H9 (cell line): ENCODE data around the gene ARHGAP10. TPM values are rescaled to one million over a fixed set of nuclear protein-coding genes. Genes with fewer than 3 reads are reported as not detected.

Experiments used
- DNase-seq: peaks from one replicate; pipeline ENCODE4 v3.0.0-alpha.2; 2017
- H2AFZ ChIP-seq: one replicate; pipeline ENCODE4 v1.6.1; 2013; ENCODE audit warnings: mild to moderate bottlenecking, low read length, control low read depth, moderate library complexity
- H2AK5ac ChIP-seq: 2 replicates; pipeline ENCODE4 v1.6.1; 2013; ENCODE audit warnings: low read length, control low read depth, mixed read lengths; ENCODE audit not compliant: insufficient read length
- H2BK120ac ChIP-seq: one replicate; pipeline ENCODE4 v1.6.1; 2013; ENCODE audit warnings: low read depth, mild to moderate bottlenecking, low read length, control low read depth, inconsistent platforms; ENCODE audit not compliant: poor library complexity, severe bottlenecking
- H2BK12ac ChIP-seq: 2 replicates; pipeline ENCODE4 v1.6.1; 2013; ENCODE audit warnings: low read length, control low read depth, mixed read lengths, low read depth; ENCODE audit not compliant: insufficient read length
- H2BK15ac ChIP-seq: 2 replicates; pipeline ENCODE4 v1.6.1; 2013; ENCODE audit warnings: low read depth, low read length, control low read depth
- H2BK20ac ChIP-seq: one replicate; pipeline ENCODE4 v1.6.1; 2013; ENCODE audit warnings: low read depth, mild to moderate bottlenecking, low read length, control low read depth, inconsistent platforms; ENCODE audit not compliant: poor library complexity, severe bottlenecking
- H2BK5ac ChIP-seq: 2 replicates; pipeline ENCODE4 v1.6.1; 2013; ENCODE audit warnings: low read length, control low read depth, mixed read lengths; ENCODE audit not compliant: insufficient read length
- H3K14ac ChIP-seq: 2 replicates; pipeline ENCODE4 v1.6.1; 2013; ENCODE audit warnings: low read length, control low read depth; ENCODE audit not compliant: insufficient read depth
- H3K18ac ChIP-seq: 2 replicates; pipeline ENCODE4 v1.6.1; 2013; ENCODE audit warnings: low read depth, mild to moderate bottlenecking, mixed read lengths, low read length, control low read depth; ENCODE audit not compliant: insufficient read length
- H3K23ac ChIP-seq: 2 replicates; pipeline ENCODE4 v1.6.1; 2013; ENCODE audit warnings: low read length, control low read depth, mixed read lengths, low read depth; ENCODE audit not compliant: insufficient read length
- H3K23me2 ChIP-seq: 2 replicates; pipeline ENCODE4 v1.6.1; 2013; ENCODE audit warnings: low read depth, mild to moderate bottlenecking, mixed read lengths, low read length, control low read depth; ENCODE audit not compliant: insufficient read length, poor library complexity, severe bottlenecking
- H3K27ac ChIP-seq: 2 replicates; pipeline ENCODE4 v1.5.1; 2013; ENCODE audit warnings: low read length, control low read depth, mixed read lengths, low read depth; ENCODE audit not compliant: insufficient read length
- H3K27me3 ChIP-seq: 2 replicates; pipeline ENCODE4 v1.6.1; 2013; ENCODE audit warnings: low read length, control low read depth, inconsistent platforms; ENCODE audit not compliant: insufficient read depth
- H3K4ac ChIP-seq: 2 replicates; pipeline ENCODE4 v1.6.1; 2013; ENCODE audit warnings: low read depth, mild to moderate bottlenecking, control low read depth, inconsistent platforms, low read length, moderate library complexity
- H3K4me1 ChIP-seq: 2 replicates; pipeline ENCODE4 v1.6.1; 2013; ENCODE audit warnings: low read length, control low read depth, inconsistent platforms; ENCODE audit not compliant: insufficient read depth
- H3K4me2 ChIP-seq: 2 replicates; pipeline ENCODE4 v1.6.1; 2013; ENCODE audit warnings: low read length, control low read depth, mixed read lengths; ENCODE audit not compliant: insufficient read length, insufficient read depth
- H3K56ac ChIP-seq: 2 replicates; pipeline ENCODE4 v1.6.1; 2013; ENCODE audit warnings: low read depth, mild to moderate bottlenecking, mixed read lengths, low read length, control low read depth; ENCODE audit not compliant: insufficient read length
- H3K79me1 ChIP-seq: 2 replicates; pipeline ENCODE4 v1.6.1; 2013; ENCODE audit warnings: low read depth, mild to moderate bottlenecking, moderate library complexity, low read length, control low read depth, inconsistent platforms; ENCODE audit not compliant: insufficient read depth, poor library complexity, severe bottlenecking
- H3K79me2 ChIP-seq: 2 replicates; pipeline ENCODE4 v1.6.1; 2013; ENCODE audit warnings: low read length, control low read depth, inconsistent platforms; ENCODE audit not compliant: insufficient read depth
- H3K9ac ChIP-seq: 2 replicates; pipeline ENCODE4 v1.6.1; 2013; ENCODE audit warnings: low read length, control low read depth, mixed read lengths; ENCODE audit not compliant: insufficient read length; ENCODE audit errors: extremely low read depth
- H3K9me3 ChIP-seq: one replicate; pipeline ENCODE4 v1.6.1; 2013; ENCODE audit warnings: low read depth, low read length, inconsistent platforms; ENCODE audit not compliant: control insufficient read depth
- H3T11ph ChIP-seq: one replicate; pipeline ENCODE4 v1.6.1; 2013; ENCODE audit warnings: mild to moderate bottlenecking, low read length, control low read depth, inconsistent platforms
- H4K20me1 ChIP-seq: one replicate; pipeline ENCODE4 v1.6.1; 2013; ENCODE audit not compliant: control insufficient read depth, insufficient read length, insufficient read depth
- H4K5ac ChIP-seq: 2 replicates; pipeline ENCODE4 v1.6.1; 2013; ENCODE audit warnings: low read depth, mild to moderate bottlenecking, mixed read lengths, low read length, control low read depth; ENCODE audit not compliant: insufficient read length
- H4K8ac ChIP-seq: replicated peaks from 2 replicates; pipeline ENCODE4 v1.6.1; 2013; ENCODE audit warnings: low read length, control low read depth, mixed read lengths, low read depth; ENCODE audit not compliant: insufficient read length
- H4K91ac ChIP-seq: 2 replicates; pipeline ENCODE4 v1.6.1; 2013; ENCODE audit warnings: low read depth, mild to moderate bottlenecking, moderate library complexity, mixed read lengths, low read length, control low read depth; ENCODE audit not compliant: insufficient read length
- H3K27ac Mint-ChIP-seq, 3 experiments: 2 replicates in 2 of 3; 3 replicates in 1 of 3; pipeline ENCODE4 v1.8.0; 2020 to 2021; ENCODE audit warnings: mixed read lengths in 3 of 3, mild to moderate bottlenecking in 1 of 3, moderate library complexity in 1 of 3
- H3K27me3 Mint-ChIP-seq: 2 replicates; pipeline ENCODE4 v1.8.0; 2021; ENCODE audit warnings: low read depth, mild to moderate bottlenecking, moderate library complexity, mixed read lengths
- H3K36me3 Mint-ChIP-seq, 3 experiments: 2 replicates in 2 of 3; 3 replicates in 1 of 3; pipeline ENCODE4 v1.8.0; 2020 to 2021; ENCODE audit warnings: low read depth in 3 of 3, mixed read lengths in 3 of 3; ENCODE audit not compliant: insufficient read depth in 1 of 3
- H3K4me1 Mint-ChIP-seq, 2 experiments: 2 replicates each; pipeline ENCODE4 v1.8.0; 2020; ENCODE audit warnings: mixed read lengths in 2 of 2
- H3K4me3 Mint-ChIP-seq, 2 experiments: 2 replicates in 1 of 2; 3 replicates in 1 of 2; pipeline ENCODE4 v1.8.0; 2020 to 2021; ENCODE audit warnings: mild to moderate bottlenecking in 2 of 2, mixed read lengths in 2 of 2, moderate library complexity in 1 of 2
- H3K9me3 Mint-ChIP-seq, 2 experiments: 2 replicates in 1 of 2; 3 replicates in 1 of 2; pipeline ENCODE4 v1.8.0; 2020; ENCODE audit warnings: mild to moderate bottlenecking in 2 of 2, mixed read lengths in 2 of 2, moderate library complexity in 1 of 2
- CTCF ChIP-seq: fragments of 200-600 bp; sonication (generic); conservative IDR thresholded peaks from 3 replicates; pipeline ENCODE4 v1.8.0; 2021; ENCODE audit warnings: antibody characterized with exemption, mild to moderate bottlenecking
- WGBS: extraction: QIAGEN DNeasy Blood & Tissue Kit; methylation state at CpG from one replicate; pipeline ENCODE4 v1.1.7; 2013; ENCODE audit warnings: missing lambda C conversion rate, low lambda C conversion rate, mixed read lengths; ENCODE audit not compliant: insufficient read length; ENCODE audit errors: extremely low coverage; 5-methylcytosine and 5-hydroxymethylcytosine counted together
- total RNA-seq: library from RNA; stranded (reverse); gene quantifications from 2 replicates; pipeline ENCODE4 v1.2.1, GENCODE V29; 2021

Gene ARHGAP10
- total RNA-seq, 1 experiment from 2014 or later = 7.8 TPM

- H3K9me3 Mint-ChIP-seq = no peaks in the 10 kb centered on the region
- no peak overlapping the region for H2BK120ac ChIP-seq
- no peak overlapping the region; a peak in 1 of 7 replicates for H3K27ac Mint-ChIP-seq
- H3K4me3 Mint-ChIP-seq = no peak overlapping the region
- H2BK15ac ChIP-seq = no peak overlapping the region
- no peak overlapping the region for H2BK12ac ChIP-seq
- H3K18ac ChIP-seq = no peak overlapping the region
- no peak overlapping the region for H2AFZ ChIP-seq
- H2AK5ac ChIP-seq = no peak overlapping the region
- H3K23ac ChIP-seq = no peak overlapping the region
- TF ChIP-seq CTCF = no peak
- no peaks in the 10 kb centered on the region for H3K79me2 ChIP-seq
- no peaks in the 10 kb centered on the region for H3K27me3 ChIP-seq
- H3K9ac ChIP-seq = no peak overlapping the region
- H3K4me1 ChIP-seq = no peaks in the 10 kb centered on the region; the same call in 1 of the 2 replicates
- no peak overlapping the region for H2BK5ac ChIP-seq
- no peak overlapping the region for H3T11ph ChIP-seq
- H3K4ac ChIP-seq = no peak overlapping the region
- H3K14ac ChIP-seq = no peak overlapping the region
- no peak for DNase-seq
- H4K91ac ChIP-seq = no peak overlapping the region
- no peaks in the 10 kb centered on the region for H3K79me1 ChIP-seq
- no peak overlapping the region for H3K56ac ChIP-seq
- H2BK20ac ChIP-seq = no peak overlapping the region
- H3K36me3 Mint-ChIP-seq = peaks cover 0 to 5% (median 0%) of the 10 kb centered on the region in 3 experiments; a peak in 3 of 7 replicates
- WGBS = no CpG with 5 or more reads among the region's 2 CpGs
- H4K8ac ChIP-seq = no peak overlapping the region
- no peak overlapping the region for H3K27ac ChIP-seq
- H4K20me1 ChIP-seq = no peaks in the 10 kb centered on the region
- no peak overlapping the region for H3K4me2 ChIP-seq
- no peak overlapping the region for H4K5ac ChIP-seq
- no peaks in the 10 kb centered on the region for H3K27me3 Mint-ChIP-seq
- peaks cover 13 to 17% of the 10 kb centered on the region in 2 experiments for H3K4me1 Mint-ChIP-seq
- H3K23me2 ChIP-seq = no peaks in the 10 kb centered on the region
- no peaks in the 10 kb centered on the region for H3K9me3 ChIP-seq
Observed at GRCh38 chr4:147913137-147913536, 181.2 kb downstream of the ARHGAP10 start.
